ENCODE measurements around the gene CDC5L.

The CDC5L gene

DNA sequence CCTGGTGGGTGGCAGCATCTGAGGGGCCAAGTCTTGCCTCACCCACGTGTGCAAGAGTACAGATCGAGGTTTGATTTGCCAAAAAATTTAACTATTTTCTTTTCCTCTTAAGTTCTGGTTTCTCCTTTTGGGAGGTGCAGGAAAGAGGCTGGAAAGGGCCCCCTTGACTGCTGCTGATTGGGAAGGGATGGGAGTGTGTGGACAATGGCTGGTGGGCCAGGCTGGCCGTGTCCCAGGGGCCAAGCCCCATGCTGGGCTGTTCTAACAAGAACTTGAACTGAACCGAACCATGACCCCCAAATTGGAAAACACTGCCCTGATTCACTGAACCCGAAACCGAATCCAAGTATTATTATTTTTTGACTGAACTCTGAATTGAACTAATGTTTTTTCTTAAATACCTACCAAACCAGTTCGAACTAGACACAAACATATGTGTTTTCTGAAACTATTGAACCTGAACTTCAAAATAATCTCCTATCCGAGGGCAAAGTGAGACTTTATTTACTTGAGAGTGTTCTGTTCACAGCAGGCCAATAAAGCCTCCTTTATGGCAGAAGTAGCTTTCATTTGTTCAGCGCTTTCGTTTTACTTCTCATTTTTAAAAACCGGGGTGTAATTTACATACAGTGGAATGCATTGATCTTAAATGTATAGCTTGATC lies 91.2 kb downstream of the CDC5L start:
- Histone ChIP-seq H3K9me3 (ENCODE audit: control insufficient read depth, low read length) (no peaks in the 10 kb centered on the region), H3K27ac (ENCODE audit: insufficient read depth, low read depth, low read length, poor library complexity, severe bottlenecking) (no peak overlapping the region), H3K36me3 (ENCODE audit: control insufficient read depth, insufficient read depth, low read length) (no peaks in the 10 kb centered on the region), H3K4me1 (ENCODE audit: control insufficient read depth, insufficient read depth, low read length) (peaks cover 8% of the 10 kb centered on the region), H3K27me3 (ENCODE audit: control insufficient read depth, insufficient read depth, low read length, poor library complexity, severe bottlenecking) (peaks cover 14% of the 10 kb centered on the region), H3K4me3 (ENCODE audit: insufficient read depth, low read depth, low read length) (no peak overlapping the region)
- WGBS, 2 experiments = 90 to 92% methylated on average over 11 of the region's 11 CpGs

DNA sequence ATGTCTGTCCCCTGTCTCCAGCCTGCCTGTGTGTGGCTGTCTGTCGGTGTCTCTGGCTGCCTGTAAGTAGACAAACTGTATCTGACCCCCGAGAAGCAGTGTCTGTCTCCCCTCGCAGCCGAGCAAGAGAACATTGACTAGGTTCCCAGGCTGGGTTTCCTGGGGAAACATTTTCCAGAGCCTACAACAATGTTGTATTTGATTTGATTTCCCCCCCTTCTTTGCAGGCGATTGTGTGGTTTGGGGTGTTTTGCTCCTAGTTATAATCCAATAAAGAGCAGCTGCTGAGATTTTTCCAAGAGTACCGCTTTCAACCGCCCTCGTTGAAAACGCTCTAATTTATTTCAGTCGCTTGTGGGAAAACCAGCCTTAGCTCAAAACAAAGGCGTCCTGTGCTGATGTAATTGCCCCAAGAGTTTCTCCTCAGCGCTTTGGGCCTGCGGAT lies 92.6 kb downstream of the CDC5L start:
- H3K27ac ChIP-seq (ENCODE audit: insufficient read depth, low read depth, low read length, poor library complexity, severe bottlenecking) = no peak overlapping the region
- peaks cover 8% of the 10 kb centered on the region for H3K4me1 ChIP-seq (ENCODE audit: control insufficient read depth, insufficient read depth, low read length)
- no peaks in the 10 kb centered on the region for H3K9me3 ChIP-seq (ENCODE audit: control insufficient read depth, low read length)
- H3K27me3 ChIP-seq (ENCODE audit: control insufficient read depth, insufficient read depth, low read length, poor library complexity, severe bottlenecking) = peaks cover 4% of the 10 kb centered on the region
- no peak overlapping the region for H3K4me3 ChIP-seq (ENCODE audit: insufficient read depth, low read depth, low read length)
- H3K36me3 ChIP-seq (ENCODE audit: control insufficient read depth, insufficient read depth, low read length) = no peaks in the 10 kb centered on the region
- WGBS, 2 experiments = 94 to 95% methylated on average over 12 to 13 of the region's 13 CpGs

DNA sequence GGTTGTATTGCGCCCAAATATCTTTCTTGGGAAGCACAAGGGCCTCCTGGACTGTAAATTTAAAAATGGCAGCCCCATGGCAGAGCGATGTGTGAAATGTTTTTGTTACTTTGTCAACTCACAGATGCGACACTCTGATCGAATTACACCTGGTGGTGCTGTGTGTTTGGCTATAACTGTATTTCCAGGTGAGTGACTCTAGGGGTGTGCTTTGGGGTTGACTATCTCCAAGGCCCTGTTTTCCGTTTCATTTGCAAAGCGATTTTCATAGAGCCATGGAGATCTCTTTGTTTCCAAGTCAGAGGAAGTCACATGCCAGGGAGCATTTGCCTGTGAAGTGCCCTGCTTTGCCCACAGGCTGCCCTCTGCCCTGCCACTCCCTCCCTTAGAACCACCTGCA lies 93.5 kb downstream of the CDC5L start:
- 87 to 91% methylated on average over 6 of the region's 6 CpGs for WGBS, 2 experiments
- Histone ChIP-seq H3K9me3 (ENCODE audit: control insufficient read depth, low read length) (no peaks in the 10 kb centered on the region), H3K4me1 (ENCODE audit: control insufficient read depth, insufficient read depth, low read length) (peaks cover 7% of the 10 kb centered on the region), H3K36me3 (ENCODE audit: control insufficient read depth, insufficient read depth, low read length) (no peaks in the 10 kb centered on the region), H3K27ac (ENCODE audit: insufficient read depth, low read depth, low read length, poor library complexity, severe bottlenecking) (no peak overlapping the region), H3K4me3 (ENCODE audit: insufficient read depth, low read depth, low read length) (no peak overlapping the region), H3K27me3 (ENCODE audit: control insufficient read depth, insufficient read depth, low read length, poor library complexity, severe bottlenecking) (no peaks in the 10 kb centered on the region)

DNA sequence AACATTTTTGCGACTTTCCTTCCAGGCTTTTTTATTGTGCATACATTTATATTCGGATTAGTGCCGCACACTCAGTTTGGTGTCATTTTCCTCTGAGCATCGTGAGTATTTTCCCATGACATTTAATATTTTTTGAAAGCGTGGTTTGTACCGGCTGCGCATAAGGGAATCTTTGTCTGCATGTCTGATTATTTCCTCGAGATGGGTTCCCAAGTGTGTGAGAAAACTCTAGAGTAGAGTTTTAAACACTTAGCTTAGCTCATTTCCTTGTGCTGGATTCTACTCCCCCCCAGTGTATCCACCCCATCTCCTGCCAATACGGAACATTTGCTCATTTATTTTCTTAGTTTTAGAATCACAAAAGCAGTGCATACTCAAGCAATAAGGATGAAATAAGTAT lies 94.3 kb downstream of the CDC5L start:
- H3K4me1 ChIP-seq (ENCODE audit: control insufficient read depth, insufficient read depth, low read length) = peaks cover 12% of the 10 kb centered on the region
- H3K4me3 ChIP-seq (ENCODE audit: insufficient read depth, low read depth, low read length) = no peak overlapping the region
- H3K36me3 ChIP-seq (ENCODE audit: control insufficient read depth, insufficient read depth, low read length) = no peaks in the 10 kb centered on the region
- H3K27ac ChIP-seq (ENCODE audit: insufficient read depth, low read depth, low read length, poor library complexity, severe bottlenecking) = no peak overlapping the region
- no peaks in the 10 kb centered on the region for H3K9me3 ChIP-seq (ENCODE audit: control insufficient read depth, low read length)
- WGBS, 2 experiments = 97 to 98% methylated on average over 9 of the region's 9 CpGs
- no peaks in the 10 kb centered on the region for H3K27me3 ChIP-seq (ENCODE audit: control insufficient read depth, insufficient read depth, low read length, poor library complexity, severe bottlenecking)

DNA sequence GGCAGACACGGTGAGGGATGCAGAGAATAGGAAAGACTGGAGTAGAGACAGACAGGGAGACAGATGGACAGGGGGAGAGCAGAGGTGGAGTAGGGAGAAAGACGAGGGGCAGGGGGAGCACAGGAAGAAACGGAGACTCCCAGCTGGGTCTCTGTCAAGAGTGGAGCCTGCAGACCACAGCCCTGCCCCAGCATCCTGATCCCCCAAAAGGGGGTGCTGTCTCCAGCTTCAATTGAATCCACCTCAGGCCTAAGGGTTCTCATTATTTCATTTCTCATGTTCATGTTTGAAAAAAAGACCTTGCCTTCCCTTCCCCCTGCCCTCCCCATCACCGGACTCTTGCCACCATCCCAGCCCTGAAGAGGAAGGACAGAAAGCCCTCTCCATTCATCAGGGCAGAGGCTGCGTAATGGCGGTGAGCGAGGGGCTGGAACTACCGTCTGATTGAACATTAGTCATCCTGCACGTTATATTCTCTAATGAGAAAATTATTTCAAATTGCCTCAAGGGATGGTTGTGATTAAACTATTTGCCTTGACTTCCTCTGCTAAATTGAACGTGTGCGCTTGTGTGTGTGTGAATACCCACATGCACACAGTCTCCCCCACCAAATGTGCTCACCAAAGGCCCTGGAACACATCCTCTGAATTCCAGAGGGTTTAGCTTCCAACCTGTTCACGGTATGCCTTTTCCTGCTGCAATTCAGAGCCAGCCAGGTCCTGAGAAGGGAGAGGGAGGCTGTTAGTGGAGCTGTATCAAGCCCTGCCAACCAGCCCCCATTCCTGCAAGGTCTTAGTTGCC lies 98.3 kb downstream of the CDC5L start:
- Histone ChIP-seq H3K4me3 (ENCODE audit: insufficient read depth, low read depth, low read length) (no peak overlapping the region), H3K9me3 (ENCODE audit: control insufficient read depth, low read length) (no peaks in the 10 kb centered on the region), H3K27ac (ENCODE audit: insufficient read depth, low read depth, low read length, poor library complexity, severe bottlenecking) (peak overlapping the region; percentile 9), H3K36me3 (ENCODE audit: control insufficient read depth, insufficient read depth, low read length) (no peaks in the 10 kb centered on the region), H3K4me1 (ENCODE audit: control insufficient read depth, insufficient read depth, low read length) (peaks cover 13% of the 10 kb centered on the region), H3K27me3 (ENCODE audit: control insufficient read depth, insufficient read depth, low read length, poor library complexity, severe bottlenecking) (no peaks in the 10 kb centered on the region)
- 81 to 83% methylated on average over 12 of the region's 12 CpGs for WGBS, 2 experiments

DNA sequence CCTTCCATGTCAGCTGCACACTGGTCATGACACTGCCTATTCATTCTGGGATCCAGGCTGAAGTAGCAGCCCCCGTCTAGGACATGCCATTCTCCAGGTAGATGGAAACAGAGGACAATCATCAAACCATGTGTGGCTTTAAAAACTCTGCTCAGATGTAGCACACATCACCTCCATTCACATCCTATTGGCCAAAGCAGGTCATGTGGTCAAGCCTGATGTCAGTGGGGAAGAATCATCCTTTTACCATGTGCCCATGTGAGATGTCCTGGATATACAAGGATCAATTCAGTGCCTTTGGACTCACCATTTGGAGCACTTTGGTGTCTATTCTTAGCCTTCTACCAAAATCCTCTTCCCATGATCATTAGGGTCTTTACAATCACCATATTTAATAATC lies 99.5 kb downstream of the CDC5L start:
- H3K36me3 ChIP-seq (ENCODE audit: control insufficient read depth, insufficient read depth, low read length) = no peaks in the 10 kb centered on the region
- 93 to 98% methylated on average over 1 of the region's 1 CpG for WGBS, 2 experiments
- H3K4me3 ChIP-seq (ENCODE audit: insufficient read depth, low read depth, low read length) = no peak overlapping the region
- H3K9me3 ChIP-seq (ENCODE audit: control insufficient read depth, low read length) = no peaks in the 10 kb centered on the region
- no peaks in the 10 kb centered on the region for H3K27me3 ChIP-seq (ENCODE audit: control insufficient read depth, insufficient read depth, low read length, poor library complexity, severe bottlenecking)
- peaks cover 13% of the 10 kb centered on the region for H3K4me1 ChIP-seq (ENCODE audit: control insufficient read depth, insufficient read depth, low read length)
- no peak overlapping the region for H3K27ac ChIP-seq (ENCODE audit: insufficient read depth, low read depth, low read length, poor library complexity, severe bottlenecking)

DNA sequence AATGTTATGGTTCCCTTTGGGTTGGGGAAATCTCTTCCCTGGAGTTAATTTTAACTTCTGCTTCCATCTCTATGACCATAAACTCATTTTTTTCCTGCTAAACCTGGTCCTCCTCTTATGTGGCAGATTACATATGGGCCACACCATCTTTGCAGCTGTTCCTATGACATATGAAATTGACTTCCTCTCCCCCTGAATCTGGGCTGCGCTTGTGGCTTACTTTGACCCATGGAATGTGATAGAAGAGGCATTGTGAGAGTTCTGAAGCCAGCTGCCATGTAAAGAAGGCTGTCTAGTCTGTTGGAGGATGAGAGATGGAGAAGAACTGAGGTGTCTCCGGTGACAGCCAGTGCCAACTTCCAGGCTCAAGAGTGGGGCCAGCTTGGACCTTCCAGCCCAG lies 100.1 kb downstream of the CDC5L start:
- no peak overlapping the region for H3K27ac ChIP-seq (ENCODE audit: insufficient read depth, low read depth, low read length, poor library complexity, severe bottlenecking)
- no peaks in the 10 kb centered on the region for H3K36me3 ChIP-seq (ENCODE audit: control insufficient read depth, insufficient read depth, low read length)
- no peak overlapping the region for H3K4me3 ChIP-seq (ENCODE audit: insufficient read depth, low read depth, low read length)
- H3K9me3 ChIP-seq (ENCODE audit: control insufficient read depth, low read length) = no peaks in the 10 kb centered on the region
- WGBS, 2 experiments = 94 to 98% methylated on average over 2 of the region's 2 CpGs
- H3K27me3 ChIP-seq (ENCODE audit: control insufficient read depth, insufficient read depth, low read length, poor library complexity, severe bottlenecking) = no peaks in the 10 kb centered on the region
- H3K4me1 ChIP-seq (ENCODE audit: control insufficient read depth, insufficient read depth, low read length) = peaks cover 13% of the 10 kb centered on the region

DNA sequence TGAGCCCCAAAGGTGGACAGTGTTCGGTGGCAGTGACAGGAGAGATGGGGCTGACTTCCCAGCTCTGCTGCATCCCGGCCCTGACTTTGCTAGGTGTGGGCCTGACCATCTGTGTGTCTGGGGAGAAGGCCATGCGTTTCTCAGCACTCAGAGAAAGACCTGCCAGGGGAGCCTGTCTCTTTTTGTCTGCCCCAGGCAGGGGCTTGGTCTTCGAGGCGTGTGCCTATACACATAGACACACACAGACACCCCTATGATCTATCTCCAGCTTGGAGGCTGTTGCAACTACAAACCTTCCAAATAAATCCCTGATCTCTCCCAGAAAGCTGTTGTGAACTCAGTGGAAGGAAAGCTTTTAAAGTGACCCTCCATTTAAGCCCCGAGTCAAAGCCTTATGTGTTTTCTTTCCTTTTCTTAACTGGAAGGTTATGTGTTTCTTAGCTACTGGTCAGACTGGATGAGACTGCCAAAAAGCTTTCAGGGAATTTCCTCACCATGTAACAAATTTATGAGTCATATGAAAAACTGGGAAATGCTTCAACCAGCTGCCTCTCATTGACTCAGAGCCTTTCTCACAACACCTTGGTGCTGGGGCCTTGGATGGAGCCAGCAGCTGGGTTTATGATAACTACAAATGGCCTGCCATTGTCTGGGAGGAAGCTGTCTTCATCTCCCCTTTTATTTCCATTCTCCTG lies 102.6 kb downstream of the CDC5L start:
- H3K27ac ChIP-seq (ENCODE audit: insufficient read depth, low read depth, low read length, poor library complexity, severe bottlenecking) = no peak overlapping the region
- no peak overlapping the region for H3K4me3 ChIP-seq (ENCODE audit: insufficient read depth, low read depth, low read length)
- no peaks in the 10 kb centered on the region for H3K36me3 ChIP-seq (ENCODE audit: control insufficient read depth, insufficient read depth, low read length)
- no peaks in the 10 kb centered on the region for H3K9me3 ChIP-seq (ENCODE audit: control insufficient read depth, low read length)
- no peaks in the 10 kb centered on the region for H3K27me3 ChIP-seq (ENCODE audit: control insufficient read depth, insufficient read depth, low read length, poor library complexity, severe bottlenecking)
- 80 to 85% methylated on average over 6 of the region's 6 CpGs for WGBS, 2 experiments
- H3K4me1 ChIP-seq (ENCODE audit: control insufficient read depth, insufficient read depth, low read length) = peaks cover 18% of the 10 kb centered on the region

DNA sequence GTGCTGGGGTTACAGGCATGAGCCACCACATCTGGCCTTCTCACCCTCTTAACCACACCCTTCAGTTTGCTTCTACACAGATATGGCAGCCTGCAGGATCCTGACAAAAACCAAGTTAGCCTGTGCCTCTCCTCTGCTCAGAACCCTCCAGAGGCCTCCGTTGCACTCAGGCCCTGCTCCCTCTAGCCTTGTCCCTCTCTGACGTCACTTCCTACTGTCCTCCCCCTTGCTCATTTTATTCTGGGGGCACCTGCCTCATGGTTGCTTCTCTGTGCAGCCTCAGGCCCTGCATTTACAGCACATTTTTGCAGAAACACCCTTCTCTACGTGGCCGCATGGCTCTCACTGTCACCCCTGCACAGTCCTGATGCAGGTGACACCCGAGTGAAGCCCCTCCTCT lies 105.6 kb downstream of the CDC5L start:
- peaks cover 7% of the 10 kb centered on the region for H3K4me1 ChIP-seq (ENCODE audit: control insufficient read depth, insufficient read depth, low read length)
- no peaks in the 10 kb centered on the region for H3K27me3 ChIP-seq (ENCODE audit: control insufficient read depth, insufficient read depth, low read length, poor library complexity, severe bottlenecking)
- H3K9me3 ChIP-seq (ENCODE audit: control insufficient read depth, low read length) = no peaks in the 10 kb centered on the region
- H3K36me3 ChIP-seq (ENCODE audit: control insufficient read depth, insufficient read depth, low read length) = no peaks in the 10 kb centered on the region
- H3K27ac ChIP-seq (ENCODE audit: insufficient read depth, low read depth, low read length, poor library complexity, severe bottlenecking) = no peak overlapping the region
- H3K4me3 ChIP-seq (ENCODE audit: insufficient read depth, low read depth, low read length) = no peak overlapping the region
- 86 to 90% methylated on average over 5 of the region's 5 CpGs for WGBS, 2 experiments

DNA sequence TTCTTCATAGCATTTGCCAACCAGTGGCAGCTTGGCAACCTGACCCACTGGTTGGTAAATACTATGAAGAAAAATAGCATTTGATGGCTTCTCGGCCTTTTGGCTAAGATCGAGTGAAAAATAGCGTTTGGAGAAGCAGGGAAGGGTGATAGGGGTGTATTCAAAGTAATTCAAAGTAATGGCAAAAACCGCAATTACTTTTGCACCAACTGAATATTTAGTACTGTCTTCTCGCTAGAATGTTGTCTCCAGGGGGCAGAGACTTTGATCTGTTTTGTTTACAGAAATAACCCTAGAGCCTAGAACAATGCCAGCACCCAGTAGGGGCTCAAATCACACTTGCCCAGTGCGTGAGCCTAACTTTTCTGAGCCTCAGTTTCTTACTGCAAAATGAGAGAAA lies 106.1 kb downstream of the CDC5L start:
- H3K4me1 ChIP-seq (ENCODE audit: control insufficient read depth, insufficient read depth, low read length) = peaks cover 7% of the 10 kb centered on the region
- H3K27me3 ChIP-seq (ENCODE audit: control insufficient read depth, insufficient read depth, low read length, poor library complexity, severe bottlenecking) = no peaks in the 10 kb centered on the region
- H3K27ac ChIP-seq (ENCODE audit: insufficient read depth, low read depth, low read length, poor library complexity, severe bottlenecking) = no peak overlapping the region
- no peak overlapping the region for H3K4me3 ChIP-seq (ENCODE audit: insufficient read depth, low read depth, low read length)
- WGBS, 2 experiments = 71 to 77% methylated on average over 6 of the region's 6 CpGs
- H3K9me3 ChIP-seq (ENCODE audit: control insufficient read depth, low read length) = no peaks in the 10 kb centered on the region
- H3K36me3 ChIP-seq (ENCODE audit: control insufficient read depth, insufficient read depth, low read length) = no peaks in the 10 kb centered on the region
